Measurements from ENCODE around the gene IFT122.

The IFT122 gene

GRCh38 chr3:129524081-129524480, 84.1 kb downstream of the IFT122 start:
- H3K4me3 ChIP-seq (replicated peaks in 1 of 2; ENCODE audit: low read depth in 2 of 2, low read length in 2 of 2) = no peak overlapping the region
- DNase-seq (ENCODE audit: low read depth in 2 of 2) = no peak
- no peak for TF ChIP-seq CTCF (IDR thresholded peaks at IDR 0.05; ENCODE audit: low read depth, low read length)

GRCh38 chr3:129525341-129525968, 85.4 kb downstream of the IFT122 start:
- no peak for TF ChIP-seq CTCF (IDR thresholded peaks at IDR 0.05; ENCODE audit: low read depth, low read length)
- DNase-seq (ENCODE audit: low read depth in 2 of 2) = peak; percentile 36 to 85
- no peak overlapping the region for H3K4me3 ChIP-seq (replicated peaks in 1 of 2; ENCODE audit: low read depth in 2 of 2, low read length in 2 of 2)

- DNase-seq (ENCODE audit: low read depth in 2 of 2) = no peak
- no peak for TF ChIP-seq CTCF (IDR thresholded peaks at IDR 0.05; ENCODE audit: low read depth, low read length)
- H3K4me3 ChIP-seq (replicated peaks in 1 of 2; ENCODE audit: low read depth in 2 of 2, low read length in 2 of 2) = no peak overlapping the region
Observed at GRCh38 chr3:129526121-129526900, 86.3 kb downstream of the IFT122 start.

GRCh38 chr3:129527262-129527661, 87.2 kb downstream of the IFT122 start:
- no peak for DNase-seq (ENCODE audit: low read depth in 2 of 2)
- no peak overlapping the region for H3K4me3 ChIP-seq (replicated peaks in 1 of 2; ENCODE audit: low read depth in 2 of 2, low read length in 2 of 2)
- no peak for TF ChIP-seq CTCF (IDR thresholded peaks at IDR 0.05; ENCODE audit: low read depth, low read length)

GRCh38 chr3:129528589-129529100, 88.6 kb downstream of the IFT122 start, which contains the start of gene RHO:
TSS of gene RHO (plus strand) at chr3:129528639. CDS start at chr3:129528734, 95 bp downstream.
- no peak within 1 kb of the TSS for H3K4me3 ChIP-seq (replicated peaks in 1 of 2; ENCODE audit: low read depth in 2 of 2, low read length in 2 of 2)
- no peak for DNase-seq (ENCODE audit: low read depth in 2 of 2)
- TF ChIP-seq CTCF (IDR thresholded peaks at IDR 0.05; ENCODE audit: low read depth, low read length) = no peak

GRCh38 chr3:129529436-129530210, 89.6 kb downstream of the IFT122 start:
- peak in 1 of 2 donors; percentile 21 for DNase-seq (ENCODE audit: low read depth in 2 of 2)
- no peak for TF ChIP-seq CTCF (IDR thresholded peaks at IDR 0.05; ENCODE audit: low read depth, low read length)
- no peak overlapping the region for H3K4me3 ChIP-seq (replicated peaks in 1 of 2; ENCODE audit: low read depth in 2 of 2, low read length in 2 of 2)
